GM21723 (cell line): ENCODE measurements around the gene CBLN3.
"Not testable (repeated sequence)": the region's sequence is repeated elsewhere in the genome, so short reads cannot be mapped to it uniquely, and the experiment has no call there.

ENCODE experiments used
- ATAC-seq: cut with Tn5 transposase; IDR thresholded peaks from one replicate; pipeline ENCODE4 v1.9.1; 2021; ENCODE audit warnings: mild to moderate bottlenecking, moderate library complexity; ENCODE audit not compliant: unreplicated experiment

CBLN3 gene

GRCh38 chr14:24429395-24430142, at the start of gene CBLN3, which contains the start of gene KHNYN:
TSS of gene CBLN3 (minus strand) at chr14:24429668. CDS start at chr14:24429054, 614 bp downstream.
TSS of gene KHNYN (plus strand) at chr14:24429954. CDS start at chr14:24430731, 777 bp downstream.
- peak; percentile 88 for ATAC-seq

- ATAC-seq, result no peak
Observed at GRCh38 chr14:24475261-24475660, 45.8 kb upstream of the CBLN3 start.

- ATAC-seq, result no peak
Observed at GRCh38 chr14:24473211-24473610, 43.7 kb upstream of the CBLN3 start.

- ATAC-seq, result not testable (repeated sequence)
Observed at GRCh38 chr14:24470450-24470849, 41.0 kb upstream of the CBLN3 start.

GRCh38 chr14:24465805-24466204, 36.3 kb upstream of the CBLN3 start:
- no peak for ATAC-seq

- no peak for ATAC-seq
Observed at GRCh38 chr14:24465368-24465767, 35.9 kb upstream of the CBLN3 start.

GRCh38 chr14:24463884-24464785, 34.7 kb upstream of the CBLN3 start:
- ATAC-seq, result no peak

- ATAC-seq, result no peak
Observed at GRCh38 chr14:24463017-24463883, 33.8 kb upstream of the CBLN3 start.

GRCh38 chr14:24461336-24461735, 31.9 kb upstream of the CBLN3 start:
- no peak for ATAC-seq

GRCh38 chr14:24459331-24459730, 29.9 kb upstream of the CBLN3 start:
- no peak for ATAC-seq

- ATAC-seq, result no peak
Observed at GRCh38 chr14:24458736-24459135, 29.3 kb upstream of the CBLN3 start.

- ATAC-seq, result no peak
Observed at GRCh38 chr14:24456980-24457379, 27.5 kb upstream of the CBLN3 start.

- not testable (repeated sequence) for ATAC-seq
Observed at GRCh38 chr14:24450828-24451227, 21.4 kb upstream of the CBLN3 start.

GRCh38 chr14:24443053-24443665, 13.7 kb upstream of the CBLN3 start:
- ATAC-seq, result no peak

- peak; percentile 91 for ATAC-seq
Observed at GRCh38 chr14:24442240-24443052, 13.0 kb upstream of the CBLN3 start, which contains the start of gene SDR39U1. TSS of gene SDR39U1 (minus strand) at chr14:24442776. CDS start at chr14:24442769, 7 bp downstream.

GRCh38 chr14:24441904-24442239, 12.4 kb upstream of the CBLN3 start:
- ATAC-seq, result no peak

GRCh38 chr14:24441485-24441884, 12.0 kb upstream of the CBLN3 start:
- ATAC-seq, result no peak

- no peak for ATAC-seq
Observed at GRCh38 chr14:24440606-24441399, 11.3 kb upstream of the CBLN3 start.
